ENCODE measurements around the gene RAB11A. TPM values are rescaled to one million over a fixed set of nuclear protein-coding genes. Genes with fewer than 3 reads are reported as not detected.

The RAB11A gene
- total and polyA plus RNA-seq, 9 of the 15 experiments (the other 6 are each of a cell fraction or from before 2014, with no cell fraction given), result 129 to 369 (median 245) TPM

DNA sequence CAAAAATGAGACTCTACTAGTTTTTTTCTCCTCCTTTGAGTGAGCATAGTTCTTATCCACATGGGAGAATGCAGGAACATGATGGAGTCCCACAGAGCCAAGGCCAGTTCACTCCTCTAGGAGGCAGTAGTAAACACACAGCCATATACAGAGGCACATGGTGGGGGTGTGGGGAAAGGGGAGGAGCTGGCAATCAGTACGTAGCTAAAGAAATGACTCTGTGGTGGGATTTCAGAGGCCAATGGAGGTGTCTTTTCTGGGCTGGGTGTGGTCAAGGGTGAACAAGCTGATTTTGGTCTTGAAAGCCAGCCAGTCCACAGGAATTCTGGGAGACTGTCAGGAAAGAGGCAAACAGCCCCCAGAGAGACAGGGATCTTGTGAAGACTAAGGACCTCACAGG lies 6.6 kb upstream of the RAB11A start (continued):
- TF ChIP-seq, protein P1, sequence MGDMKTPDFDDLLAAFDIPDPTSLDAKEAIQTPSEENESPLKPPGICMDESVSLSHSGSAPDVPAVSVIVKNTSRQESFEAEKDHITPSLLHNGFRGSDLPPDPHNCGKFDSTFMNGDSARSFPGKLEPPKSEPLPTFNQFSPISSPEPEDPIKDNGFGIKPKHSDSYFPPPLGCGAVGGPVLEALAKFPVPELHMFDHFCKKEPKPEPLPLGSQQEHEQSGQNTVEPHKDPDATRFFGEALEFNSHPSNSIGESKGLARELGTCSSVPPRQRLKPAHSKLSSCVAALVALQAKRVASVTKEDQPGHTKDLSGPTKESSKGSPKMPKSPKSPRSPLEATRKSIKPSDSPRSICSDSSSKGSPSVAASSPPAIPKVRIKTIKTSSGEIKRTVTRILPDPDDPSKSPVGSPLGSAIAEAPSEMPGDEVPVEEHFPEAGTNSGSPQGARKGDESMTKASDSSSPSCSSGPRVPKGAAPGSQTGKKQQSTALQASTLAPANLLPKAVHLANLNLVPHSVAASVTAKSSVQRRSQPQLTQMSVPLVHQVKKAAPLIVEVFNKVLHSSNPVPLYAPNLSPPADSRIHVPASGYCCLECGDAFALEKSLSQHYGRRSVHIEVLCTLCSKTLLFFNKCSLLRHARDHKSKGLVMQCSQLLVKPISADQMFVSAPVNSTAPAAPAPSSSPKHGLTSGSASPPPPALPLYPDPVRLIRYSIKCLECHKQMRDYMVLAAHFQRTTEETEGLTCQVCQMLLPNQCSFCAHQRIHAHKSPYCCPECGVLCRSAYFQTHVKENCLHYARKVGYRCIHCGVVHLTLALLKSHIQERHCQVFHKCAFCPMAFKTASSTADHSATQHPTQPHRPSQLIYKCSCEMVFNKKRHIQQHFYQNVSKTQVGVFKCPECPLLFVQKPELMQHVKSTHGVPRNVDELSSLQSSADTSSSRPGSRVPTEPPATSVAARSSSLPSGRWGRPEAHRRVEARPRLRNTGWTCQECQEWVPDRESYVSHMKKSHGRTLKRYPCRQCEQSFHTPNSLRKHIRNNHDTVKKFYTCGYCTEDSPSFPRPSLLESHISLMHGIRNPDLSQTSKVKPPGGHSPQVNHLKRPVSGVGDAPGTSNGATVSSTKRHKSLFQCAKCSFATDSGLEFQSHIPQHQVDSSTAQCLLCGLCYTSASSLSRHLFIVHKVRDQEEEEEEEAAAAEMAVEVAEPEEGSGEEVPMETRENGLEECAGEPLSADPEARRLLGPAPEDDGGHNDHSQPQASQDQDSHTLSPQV (IDR thresholded peaks at IDR 0.05), result peak; percentile 44; the same call in 1 of the 2 replicates
- peak; percentile 37 to 48 for TF ChIP-seq RAD21 (CRISPR knock-in tag; conservative IDR thresholded peaks at IDR 0.05 in 1 of 2, IDR thresholded peaks at IDR 0.05 in 1 of 2)
- TF ChIP-seq MYC (IDR thresholded peaks at IDR 0.05; ENCODE audit: low read depth, low read length), result peak; percentile 98
- no peak for TF ChIP-seq MYC (CRISPR knock-in tag; IDR thresholded peaks at IDR 0.05; ENCODE audit: borderline replicate concordance, low read depth)
- peak in 1 of 2 experiments; percentile 71; a peak in 1 of 4 replicates for TF ChIP-seq RCOR1 (IDR thresholded peaks at IDR 0.05; ENCODE audit: borderline replicate concordance in 1 of 2, low read depth in 2 of 2, low read length in 2 of 2)
- TF ChIP-seq L3MBTL2 (IDR thresholded peaks at IDR 0.05), result peak; percentile 85
- TF ChIP-seq YY1 (IDR thresholded peaks at IDR 0.05; ENCODE audit: borderline replicate concordance in 1 of 3, control insufficient read depth in 1 of 3, extremely low read depth in 1 of 3, insufficient read depth in 3 of 3, insufficient read length in 1 of 3, insufficient replicate concordance in 2 of 3, low read depth in 1 of 3, low read length in 2 of 3), result peak in 2 of 3 experiments; percentile 40 to 74
- TF ChIP-seq NFE2 (IDR thresholded peaks at IDR 0.05; ENCODE audit: low read depth), result 0 out of 2 replicates have a peak, but pooled peaks have one; percentile 13
- TF ChIP-seq RBBP5 (IDR thresholded peaks at IDR 0.05; ENCODE audit: borderline replicate concordance, insufficient read depth, low read length, poor library complexity, severe bottlenecking), result peak; percentile 36
- no peak for TF ChIP-seq CAMTA2 (CRISPR knock-in tag; conservative IDR thresholded peaks at IDR 0.05)
- peak; percentile 73 for TF ChIP-seq EP400 (IDR thresholded peaks at IDR 0.05)
- 0 out of 2 replicates have a peak, but pooled peaks have one; percentile 29 for TF ChIP-seq DPF2 (IDR thresholded peaks at IDR 0.05)
- TF ChIP-seq, protein P2, sequence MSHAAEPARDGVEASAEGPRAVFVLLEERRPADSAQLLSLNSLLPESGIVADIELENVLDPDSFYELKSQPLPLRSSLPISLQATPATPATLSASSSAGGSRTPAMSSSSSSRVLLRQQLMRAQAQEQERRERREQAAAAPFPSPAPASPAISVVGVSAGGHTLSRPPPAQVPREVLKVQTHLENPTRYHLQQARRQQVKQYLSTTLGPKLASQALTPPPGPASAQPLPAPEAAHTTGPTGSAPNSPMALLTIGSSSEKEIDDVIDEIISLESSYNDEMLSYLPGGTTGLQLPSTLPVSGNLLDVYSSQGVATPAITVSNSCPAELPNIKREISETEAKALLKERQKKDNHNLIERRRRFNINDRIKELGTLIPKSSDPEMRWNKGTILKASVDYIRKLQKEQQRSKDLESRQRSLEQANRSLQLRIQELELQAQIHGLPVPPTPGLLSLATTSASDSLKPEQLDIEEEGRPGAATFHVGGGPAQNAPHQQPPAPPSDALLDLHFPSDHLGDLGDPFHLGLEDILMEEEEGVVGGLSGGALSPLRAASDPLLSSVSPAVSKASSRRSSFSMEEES (CRISPR knock-in tag; IDR thresholded peaks at IDR 0.05), result no peak
- TF ChIP-seq SRF (CRISPR knock-in tag; IDR thresholded peaks at IDR 0.05), result peak in 1 of 2 experiments; percentile 66; a peak in 1 of 4 replicates
- TF ChIP-seq KLF16 (IDR thresholded peaks at IDR 0.05), result 0 out of 2 replicates have a peak, but pooled peaks have one; percentile 21
- 0 out of 2 replicates have a peak, but pooled peaks have one; percentile 33 for TF ChIP-seq ZKSCAN1 (IDR thresholded peaks at IDR 0.05; ENCODE audit: low read depth, low read length)
- TF ChIP-seq TAL1 (IDR thresholded peaks at IDR 0.05), result no peak
- 0 out of 2 replicates have a peak, but pooled peaks have one; percentile 22 for TF ChIP-seq CC2D1A (IDR thresholded peaks at IDR 0.05)
- TF ChIP-seq, protein P3, sequence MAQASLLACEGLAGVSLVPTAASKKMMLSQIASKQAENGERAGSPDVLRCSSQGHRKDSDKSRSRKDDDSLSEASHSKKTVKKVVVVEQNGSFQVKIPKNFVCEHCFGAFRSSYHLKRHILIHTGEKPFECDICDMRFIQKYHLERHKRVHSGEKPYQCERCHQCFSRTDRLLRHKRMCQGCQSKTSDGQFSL (CRISPR knock-in tag; IDR thresholded peaks at IDR 0.05), result peak; percentile 88
- TF ChIP-seq, protein P3 (tag; IDR thresholded peaks at IDR 0.05), result no peak; a peak in 1 of 4 replicates
- TF ChIP-seq, protein P4, sequence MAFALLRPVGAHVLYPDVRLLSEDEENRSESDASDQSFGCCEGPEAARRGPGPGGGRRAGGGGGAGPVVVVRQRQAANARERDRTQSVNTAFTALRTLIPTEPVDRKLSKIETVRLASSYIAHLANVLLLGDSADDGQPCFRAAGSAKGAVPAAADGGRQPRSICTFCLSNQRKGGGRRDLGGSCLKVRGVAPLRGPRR (CRISPR knock-in tag; IDR thresholded peaks at IDR 0.05), result no peak

All from K562 (cell line).